IMR-90 (cell line): ENCODE measurements around the gene DPEP2NB. TPM values are rescaled to one million over a fixed set of nuclear protein-coding genes. Genes with fewer than 3 reads are reported as not detected.

Source experiments
- ATAC-seq: fragments of 200-7000 bp; cut with Tn5 transposase; 2 replicates; pipeline ENCODE4 v1.9.1; 2020; ENCODE audit warnings: low read depth, mild to moderate bottlenecking, moderate library complexity
- BruUV-seq: library from RNA; stranded (reverse); fragments of 400-500 nt; replicated peaks from 2 replicates; lab custom pipeline; 2021; lab: Mats Ljungman, UMichigan
- CTCF ChIA-PET: fragments of 300-600 bp; formaldehyde crosslinking; extraction: SDS; loops from one replicate; lab custom pipeline; 2021; ENCODE audit warnings: antibody characterized with exemption; lab: Yijun Ruan, JAX
- POLR2A ChIA-PET: fragments of 300-600 bp; sonication (Branson Sonifier 250); formaldehyde crosslinking; loops from one replicate; lab custom pipeline; 2022; ENCODE audit warnings: antibody characterized with exemption; ENCODE audit not compliant: unreplicated experiment; lab: Charles Lee
- DNase-seq: peaks from one replicate; pipeline ENCODE4 v3.0.0; 2013
- H2AFZ ChIP-seq: replicated peaks from 2 replicates; pipeline ENCODE3; 2013; ENCODE audit warnings: low read length, mild to moderate bottlenecking; ENCODE audit not compliant: poor library complexity
- H2AK5ac ChIP-seq: 2 replicates; pipeline ENCODE4 v1.6.1; 2013; ENCODE audit warnings: low read depth, low read length, inconsistent platforms
- H2AK9ac ChIP-seq: replicated peaks from 2 replicates; pipeline ENCODE3; 2013; ENCODE audit warnings: mild to moderate bottlenecking, low read depth, low read length, moderate library complexity; ENCODE audit not compliant: poor library complexity
- H2BK120ac ChIP-seq: 2 replicates; pipeline ENCODE4 v1.6.1; 2013; ENCODE audit warnings: low read depth, low read length, inconsistent platforms
- H2BK15ac ChIP-seq: 3 replicates; pipeline ENCODE4 v1.6.1; 2013; ENCODE audit warnings: low read depth, low read length, inconsistent platforms
- H2BK20ac ChIP-seq: 2 replicates; pipeline ENCODE4 v1.6.1; 2013; ENCODE audit warnings: low read depth, mild to moderate bottlenecking, inconsistent platforms, low read length, moderate library complexity
- H2BK5ac ChIP-seq: 2 replicates; pipeline ENCODE4 v1.6.1; 2013; ENCODE audit warnings: mild to moderate bottlenecking, low read depth, low read length, inconsistent platforms; ENCODE audit not compliant: poor library complexity, severe bottlenecking
- H3K14ac ChIP-seq: replicated peaks from 2 replicates; pipeline ENCODE4 v1.6.1; 2013; ENCODE audit warnings: low read depth, low read length, inconsistent platforms
- H3K18ac ChIP-seq: 2 replicates; pipeline ENCODE4 v1.6.1; 2013; ENCODE audit warnings: low read depth, low read length, control low read depth
- H3K23ac ChIP-seq: 2 replicates; pipeline ENCODE4 v1.6.1; 2013; ENCODE audit warnings: low read depth, low read length, inconsistent platforms
- H3K27ac ChIP-seq: 2 replicates; pipeline ENCODE4 v1.5.1; 2013; ENCODE audit warnings: mild to moderate bottlenecking, control low read depth, low read length; ENCODE audit not compliant: insufficient read depth
- H3K27me3 ChIP-seq: 2 replicates; pipeline ENCODE4 v1.6.1; 2013; ENCODE audit warnings: low read length; ENCODE audit not compliant: control insufficient read depth, insufficient read depth
- H3K36me3 ChIP-seq: 2 replicates; pipeline ENCODE4 v1.6.1; 2013; ENCODE audit warnings: low read length, mixed read lengths; ENCODE audit not compliant: control insufficient read depth, insufficient read depth
- H3K4ac ChIP-seq: 2 replicates; pipeline ENCODE4 v1.6.1; 2013; ENCODE audit warnings: low read depth, low read length, inconsistent platforms
- H3K4me1 ChIP-seq: 2 replicates; pipeline ENCODE4 v1.6.1; 2013; ENCODE audit warnings: low read length, mixed read lengths; ENCODE audit not compliant: control insufficient read depth, insufficient read depth
- H3K4me2 ChIP-seq: 2 replicates; pipeline ENCODE4 v1.6.1; 2013; ENCODE audit warnings: low read depth, mild to moderate bottlenecking, control low read depth, low read length, moderate library complexity
- H3K4me3 ChIP-seq: 2 replicates; pipeline ENCODE4 v1.5.1; 2013; ENCODE audit warnings: low read depth, mild to moderate bottlenecking, control low read depth, low read length, moderate library complexity; ENCODE audit not compliant: insufficient read depth
- H3K56ac ChIP-seq: 2 replicates; pipeline ENCODE4 v1.6.1; 2013; ENCODE audit warnings: low read length, inconsistent platforms; ENCODE audit not compliant: insufficient read depth; ENCODE audit errors: extremely low read depth
- H3K79me1 ChIP-seq, 2 experiments: 2 replicates each; pipeline ENCODE4 v1.6.1; 2013; ENCODE audit warnings: low read length in 2 of 2, inconsistent platforms in 1 of 2, low read depth in 1 of 2
- H3K9ac ChIP-seq: 2 replicates; pipeline ENCODE4 v1.6.1; 2013; ENCODE audit warnings: low read depth, low read length, control low read depth
- H3K9me1 ChIP-seq: 2 replicates; pipeline ENCODE4 v1.6.1; 2013; ENCODE audit warnings: low read length, inconsistent platforms; ENCODE audit not compliant: insufficient read depth
- H3K9me3 ChIP-seq: 2 replicates; pipeline ENCODE4 v1.6.1; 2013; ENCODE audit warnings: low read length; ENCODE audit not compliant: control insufficient read depth, insufficient read depth
- H4K20me1 ChIP-seq: 2 replicates; pipeline ENCODE4 v1.6.1; 2013; ENCODE audit warnings: low read length, inconsistent platforms; ENCODE audit not compliant: insufficient read depth
- H4K5ac ChIP-seq: 2 replicates; pipeline ENCODE4 v1.6.1; 2013; ENCODE audit warnings: mild to moderate bottlenecking, low read depth, low read length, control low read depth
- H4K8ac ChIP-seq, 2 experiments: 2 replicates each; pipeline ENCODE4 v1.6.1; 2013; ENCODE audit warnings: low read depth in 2 of 2, low read length in 2 of 2, control low read depth in 1 of 2, inconsistent platforms in 1 of 2
- H4K91ac ChIP-seq: 2 replicates; pipeline ENCODE4 v1.6.1; 2013; ENCODE audit warnings: low read depth, low read length, inconsistent platforms; ENCODE audit not compliant: insufficient read depth
- BHLHE40 ChIP-seq: fragments of 150-350 bp; IDR thresholded peaks from 2 replicates; pipeline ENCODE4 v1.6.1; 2016; ENCODE audit warnings: mild to moderate bottlenecking, low read depth, low read length
- CEBPB ChIP-seq: IDR thresholded peaks from 2 replicates; pipeline ENCODE4 v1.6.1; 2012; ENCODE audit warnings: low read depth, low read length, improper control_type of control experiment
- CHD1 ChIP-seq: IDR thresholded peaks from 2 replicates; pipeline ENCODE4 v1.6.1; 2012; ENCODE audit warnings: low read depth, low read length, improper control_type of control experiment
- FOS ChIP-seq: fragments of 150-350 bp; IDR thresholded peaks from 2 replicates; pipeline ENCODE4 v1.6.1; 2016; ENCODE audit warnings: low read depth, low read length
- MAFK ChIP-seq: IDR thresholded peaks from 2 replicates; pipeline ENCODE4 v1.6.1; 2012; ENCODE audit warnings: low read depth, low read length, improper control_type of control experiment
- MAZ ChIP-seq: IDR thresholded peaks from 2 replicates; pipeline ENCODE4 v1.6.1; 2012; ENCODE audit warnings: low read depth, mild to moderate bottlenecking, low read length, improper control_type of control experiment, moderate library complexity, borderline replicate concordance
- MXI1 ChIP-seq: IDR thresholded peaks from 2 replicates; pipeline ENCODE4 v1.6.1; 2012; ENCODE audit warnings: low read depth, mild to moderate bottlenecking, low read length, moderate library complexity, borderline replicate concordance
- NFE2L2 ChIP-seq: fragments of 150-350 bp; IDR thresholded peaks from 2 replicates; pipeline ENCODE4 v1.6.1; 2016; ENCODE audit warnings: low read depth, mild to moderate bottlenecking, low read length
- POLR2A ChIP-seq: IDR thresholded peaks from 2 replicates; pipeline ENCODE4 v1.6.1; 2012; ENCODE audit warnings: mild to moderate bottlenecking, low read depth, low read length
- RAD21 ChIP-seq: IDR thresholded peaks from 2 replicates; pipeline ENCODE4 v1.6.1; 2012; ENCODE audit warnings: low read length, improper control_type of control experiment
- RCOR1 ChIP-seq: IDR thresholded peaks from 2 replicates; pipeline ENCODE4 v1.6.1; 2012; ENCODE audit warnings: mild to moderate bottlenecking, low read length, improper control_type of control experiment; ENCODE audit not compliant: insufficient replicate concordance
- RFX5 ChIP-seq: IDR thresholded peaks from 2 replicates; pipeline ENCODE4 v1.8.0; 2012; ENCODE audit warnings: low read depth, mild to moderate bottlenecking, low read length, moderate library complexity
- SMC3 ChIP-seq: fragments of 150-350 bp; IDR thresholded peaks from 2 replicates; pipeline ENCODE4 v1.6.1; 2016; ENCODE audit warnings: low read depth, mild to moderate bottlenecking, antibody characterized with exemption, low read length, moderate library complexity
- WGBS, 2 experiments: methylation state at CpG; one replicate each; pipeline versions ENCODE4 v1.1.5 to v1.1.7; 2013; ENCODE audit warnings: missing lambda C conversion rate in 2 of 2; ENCODE audit not compliant: insufficient read length in 1 of 2; ENCODE audit errors: extremely low coverage in 2 of 2; 5-methylcytosine and 5-hydroxymethylcytosine counted together
- dilution Hi-C: fragments of 300-500 bp; cut with HindIII; formaldehyde crosslinking; loops from one replicate; pipeline ENCODE4 v1.14.3; 2018; ENCODE audit warnings: low sequenced_read_pairs; ENCODE audit not compliant: unreplicated experiment
- in situ Hi-C: fragments of 300-500 bp; cut with MboI; formaldehyde crosslinking; loops from 3 replicates; pipeline ENCODE4 v1.14.3; 2019; ENCODE audit warnings: low sequenced_read_pairs, inconsistent platforms, mixed read lengths
- intact Hi-C: fragments of 100-400 bp; cut with micrococcal nuclease; formaldehyde crosslinking; loops from 2 replicates; pipeline ENCODE4 v1.10.0; 2022
- polyA plus RNA-seq, 3 experiments: library from polyadenylated mRNA; depleted of rRNA; stranded (reverse); fragments of >200 nt; gene quantifications; 2 replicates each; pipeline ENCODE4 v1.2.3, GENCODE V29; 2012; ENCODE audit warnings: low replicate concordance in 1 of 3
- total RNA-seq: library from RNA; depleted of rRNA; stranded (reverse); fragments of >200 nt; gene quantifications from 2 replicates; pipeline ENCODE4 v1.2.3, GENCODE V29; 2012
- TF ChIP-seq, protein P1 (sequence below): fragments of 150-350 bp; IDR thresholded peaks from 2 replicates; pipeline ENCODE4 v1.6.1; 2017; ENCODE audit warnings: mild to moderate bottlenecking, antibody characterized with exemption, low read length, low read depth
- TF ChIP-seq, protein P2 (sequence below): fragments of 150-350 bp; IDR thresholded peaks from 2 replicates; pipeline ENCODE4 v1.6.1; 2016; ENCODE audit warnings: low read depth, mild to moderate bottlenecking, low read length, moderate library complexity, borderline replicate concordance

Gene DPEP2NB
- total and polyA plus RNA-seq, 2 of the 4 experiments (the other 2 are of a cell fraction), result not detected

DNA sequence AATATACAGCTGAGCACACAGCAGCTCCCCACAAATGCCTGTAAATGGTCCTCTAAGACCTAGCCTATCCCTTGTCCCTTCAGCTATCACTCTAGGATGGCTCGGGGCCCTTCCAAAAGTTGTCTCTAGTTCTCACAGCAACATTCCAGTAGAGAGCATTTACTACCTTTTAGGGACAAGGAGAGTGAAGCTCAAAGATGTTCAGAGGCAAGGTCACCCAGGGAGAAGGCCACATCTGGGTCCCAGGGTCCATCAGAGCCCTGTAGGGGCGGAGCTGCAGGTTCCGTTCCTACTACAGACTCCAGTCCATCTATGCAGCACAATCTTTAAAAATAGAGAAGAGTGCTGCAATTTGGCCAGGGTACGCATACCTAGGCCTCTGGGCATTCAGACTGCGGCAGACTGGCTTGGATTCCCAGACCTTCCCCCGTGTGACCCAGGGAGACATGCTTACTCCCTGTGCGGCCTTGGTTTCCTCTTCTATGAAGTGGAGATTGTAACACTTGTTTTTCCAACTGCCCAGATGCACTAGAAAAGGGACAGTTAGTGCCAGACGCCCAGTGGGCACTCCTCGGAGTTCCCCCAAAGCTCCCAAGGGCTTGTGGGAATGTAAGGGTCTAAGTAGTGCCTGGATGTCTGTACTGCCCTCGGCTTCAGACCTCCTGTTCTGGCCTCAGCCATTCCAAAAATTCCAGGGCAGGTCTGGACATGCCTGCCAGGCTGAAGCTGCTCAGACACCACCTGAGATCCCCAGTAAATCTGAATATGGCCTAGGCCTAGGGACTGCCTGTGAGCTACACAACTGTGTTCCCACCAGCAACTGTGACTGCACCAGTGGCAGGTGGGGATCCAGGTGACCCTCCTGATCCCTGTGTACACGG is 49.8 kb downstream of the DPEP2NB start:
- Histone ChIP-seq H3K9me1 (peaks cover 47% of the 10 kb centered on the region), H2BK120ac (peak overlapping the region; percentile 78)
- 40% methylated on average over 1 of the region's 11 CpGs; no CpG with 5 or more reads in 1 of the 2 experiments for WGBS, 2 experiments
- TF ChIP-seq RAD21 (no peak), SMC3 (no peak), RFX5 (no peak), MXI1 (no peak), NFE2L2 (no peak), BHLHE40 (no peak), MAFK (no peak), RCOR1 (no peak), MAZ (no peak), CEBPB (no peak), CHD1 (no peak), POLR2A (no peak), FOS (no peak)
- TF ChIP-seq, protein P1, sequence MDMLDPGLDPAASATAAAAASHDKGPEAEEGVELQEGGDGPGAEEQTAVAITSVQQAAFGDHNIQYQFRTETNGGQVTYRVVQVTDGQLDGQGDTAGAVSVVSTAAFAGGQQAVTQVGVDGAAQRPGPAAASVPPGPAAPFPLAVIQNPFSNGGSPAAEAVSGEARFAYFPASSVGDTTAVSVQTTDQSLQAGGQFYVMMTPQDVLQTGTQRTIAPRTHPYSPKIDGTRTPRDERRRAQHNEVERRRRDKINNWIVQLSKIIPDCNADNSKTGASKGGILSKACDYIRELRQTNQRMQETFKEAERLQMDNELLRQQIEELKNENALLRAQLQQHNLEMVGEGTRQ, result no peak
- TF ChIP-seq, protein P2, sequence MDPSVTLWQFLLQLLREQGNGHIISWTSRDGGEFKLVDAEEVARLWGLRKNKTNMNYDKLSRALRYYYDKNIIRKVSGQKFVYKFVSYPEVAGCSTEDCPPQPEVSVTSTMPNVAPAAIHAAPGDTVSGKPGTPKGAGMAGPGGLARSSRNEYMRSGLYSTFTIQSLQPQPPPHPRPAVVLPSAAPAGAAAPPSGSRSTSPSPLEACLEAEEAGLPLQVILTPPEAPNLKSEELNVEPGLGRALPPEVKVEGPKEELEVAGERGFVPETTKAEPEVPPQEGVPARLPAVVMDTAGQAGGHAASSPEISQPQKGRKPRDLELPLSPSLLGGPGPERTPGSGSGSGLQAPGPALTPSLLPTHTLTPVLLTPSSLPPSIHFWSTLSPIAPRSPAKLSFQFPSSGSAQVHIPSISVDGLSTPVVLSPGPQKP, result no peak

More for the DNA sequence above, 49.8 kb downstream of the DPEP2NB start:
- Histone ChIP-seq H3K14ac (peak overlapping the region; percentile 95), H2AK9ac (peak overlapping the region; percentile 100), H3K4ac (peak overlapping the region; percentile 99), H2AFZ (peak overlapping the region; percentile 57), H3K18ac (peak overlapping the region; percentile 53), H2BK15ac (peak overlapping the region; percentile 2; the same call in 1 of the 3 replicates), H2BK20ac (peak overlapping the region; percentile 43; the same call in 1 of the 2 replicates), H3K23ac (peak overlapping the region; percentile 98), H3K4me1 (peaks cover 39% of the 10 kb centered on the region), H3K4me3 (peak overlapping the region; percentile 100), H2AK5ac (peak overlapping the region; percentile 99; the same call in 1 of the 2 replicates), H3K27ac (peak overlapping the region; percentile 99), H3K36me3 (peaks cover 37% of the 10 kb centered on the region), H3K27me3 (no peaks in the 10 kb centered on the region), H2BK5ac (peak overlapping the region; percentile 92), H3K4me2 (peak overlapping the region; percentile 93), H4K20me1 (peaks cover 68% of the 10 kb centered on the region), H4K8ac (peak overlapping the region; percentile 33 to 78; a peak in 3 of 4 replicates), H4K91ac (peak overlapping the region; percentile 95), H3K9ac (peak overlapping the region; percentile 100), H4K5ac (peak overlapping the region; percentile 79), H3K9me3 (no peaks in the 10 kb centered on the region), H3K56ac (peak overlapping the region; percentile 14; the same call in 1 of the 2 replicates), H3K79me1 (peaks cover 24 to 74% of the 10 kb centered on the region in 2 experiments)
- no TSS peak for BruUV-seq
- intact Hi-C loops, result loop anchor here (10.0 kb wide), 1 partner anchor 259 kb away; no protein-coding TSS in a partner anchor
- POLR2A ChIA-PET, result interaction anchor here (0.5 kb wide), 1 partner anchor 19 kb away, joined by 3 read pairs; no protein-coding TSS in a partner anchor
- no peak for DNase-seq
- in situ Hi-C loops, result no loop called here
- no peak for ATAC-seq
- CTCF ChIA-PET, result interaction anchor here (0.7 kb wide), 1 partner anchor 149 kb away, joined by 3 read pairs; no protein-coding TSS in a partner anchor
- dilution Hi-C loops, result no loop called here
